Neutrophil (primary cell): ENCODE measurements around the gene PRKCE.

Experiments used
- H3K27ac ChIP-seq: fragments of 200-600 bp; sonication (generic); 2 replicates; pipeline ENCODE4 v1.5.1; 2016; ENCODE audit warnings: mild to moderate bottlenecking, moderate library complexity
- H3K27me3 ChIP-seq: fragments of 200-600 bp; sonication (generic); 2 replicates; pipeline ENCODE4 v1.6.0; 2016; ENCODE audit warnings: mild to moderate bottlenecking
- H3K36me3 ChIP-seq: fragments of 200-600 bp; sonication (generic); 2 replicates; pipeline ENCODE4 v1.5.1; 2017
- H3K4me1 ChIP-seq, 2 experiments: fragments of 200-600 bp in 1 of 2; sonication (generic) in 1 of 2; 1 replicate in 1 of 2; 2 replicates in 1 of 2; pipeline versions ENCODE4 v1.5.1 to v1.6.1; 2013 to 2016; ENCODE audit warnings: low read depth in 1 of 2, low read length in 1 of 2, mild to moderate bottlenecking in 1 of 2, moderate library complexity in 1 of 2; ENCODE audit not compliant: control insufficient read depth in 1 of 2, insufficient read depth in 1 of 2
- H3K4me3 ChIP-seq, 2 experiments: fragments of 200-600 bp in 1 of 2; sonication (generic) in 1 of 2; 1 replicate in 1 of 2; 2 replicates in 1 of 2; pipeline ENCODE4 v1.5.1; 2013 to 2016; ENCODE audit warnings: low read depth in 1 of 2, low read length in 1 of 2, mild to moderate bottlenecking in 1 of 2, moderate library complexity in 1 of 2
- H3K9me3 ChIP-seq: fragments of 200-600 bp; sonication (generic); 2 replicates; pipeline ENCODE4 v1.5.1; 2016
- CTCF ChIP-seq: fragments of 200-600 bp; sonication (generic); IDR thresholded peaks from 2 replicates; pipeline ENCODE4 v1.5.1; 2016; ENCODE audit warnings: antibody characterized with exemption

PRKCE gene

GRCh38 chr2:45720210-45720609, 68.7 kb downstream of the PRKCE start:
- Histone ChIP-seq H3K9me3 (no peaks in the 10 kb centered on the region), H3K27ac (no peak overlapping the region), H3K4me1 (no peaks in the 10 kb centered on the region), H3K27me3 (no peaks in the 10 kb centered on the region), H3K4me3 (no peak overlapping the region), H3K36me3 (no peaks in the 10 kb centered on the region)
- TF ChIP-seq CTCF: no peak

GRCh38 chr2:45721150-45721549, 69.7 kb downstream of the PRKCE start:
- Histone ChIP-seq H3K27ac (no peak overlapping the region), H3K9me3 (no peaks in the 10 kb centered on the region), H3K36me3 (no peaks in the 10 kb centered on the region), H3K4me1 (no peaks in the 10 kb centered on the region), H3K27me3 (no peaks in the 10 kb centered on the region), H3K4me3 (no peak overlapping the region)
- TF ChIP-seq CTCF: no peak

- no peak for TF ChIP-seq CTCF
- H3K9me3 ChIP-seq: no peaks in the 10 kb centered on the region
- no peak overlapping the region for H3K4me3 ChIP-seq
- no peaks in the 10 kb centered on the region for H3K36me3 ChIP-seq
- H3K27ac ChIP-seq: no peak overlapping the region
- no peaks in the 10 kb centered on the region for H3K27me3 ChIP-seq
- no peaks in the 10 kb centered on the region for H3K4me1 ChIP-seq
Measured at GRCh38 chr2:45722477-45722876, 71.0 kb downstream of the PRKCE start.

- Histone ChIP-seq H3K9me3 (no peaks in the 10 kb centered on the region), H3K4me3 (no peak overlapping the region), H3K27ac (no peak overlapping the region), H3K36me3 (no peaks in the 10 kb centered on the region), H3K27me3 (no peaks in the 10 kb centered on the region), H3K4me1 (no peaks in the 10 kb centered on the region)
- no peak for TF ChIP-seq CTCF
Measured at GRCh38 chr2:45723857-45724256, 72.4 kb downstream of the PRKCE start.

GRCh38 chr2:45724335-45724734, 72.9 kb downstream of the PRKCE start:
- Histone ChIP-seq H3K9me3 (no peaks in the 10 kb centered on the region), H3K4me1 (no peaks in the 10 kb centered on the region)

More at GRCh38 chr2:45724335-45724734, 72.9 kb downstream of the PRKCE start:
- H3K36me3 ChIP-seq: no peaks in the 10 kb centered on the region
- no peak overlapping the region for H3K4me3 ChIP-seq
- no peaks in the 10 kb centered on the region for H3K27me3 ChIP-seq
- H3K27ac ChIP-seq: no peak overlapping the region
- TF ChIP-seq CTCF: no peak
